Measurements from ENCODE around the gene DNAH14.

The DNAH14 gene

GRCh38 chr1:225158291-225158690 is 228.8 kb downstream of the DNAH14 start:
- TF ChIP-seq GATA2 (IDR thresholded peaks at IDR 0.05; ENCODE audit: low read depth, low read length): no peak
- TF ChIP-seq GATA3 (IDR thresholded peaks at IDR 0.05; ENCODE audit: low read depth, low read length): no peak

- TF ChIP-seq GATA3 (IDR thresholded peaks at IDR 0.05; ENCODE audit: low read depth, low read length): no peak
- TF ChIP-seq GATA2 (IDR thresholded peaks at IDR 0.05; ENCODE audit: low read depth, low read length): no peak
These were observed 230.3 kb downstream of the DNAH14 start for GRCh38 chr1:225159793-225160192.

- no peak for TF ChIP-seq GATA3 (IDR thresholded peaks at IDR 0.05; ENCODE audit: low read depth, low read length)
- TF ChIP-seq GATA2 (IDR thresholded peaks at IDR 0.05; ENCODE audit: low read depth, low read length): no peak
These were observed 250.2 kb downstream of the DNAH14 start for GRCh38 chr1:225179686-225180085.

- TF ChIP-seq GATA2 (IDR thresholded peaks at IDR 0.05; ENCODE audit: low read depth, low read length) (no peak), GATA3 (IDR thresholded peaks at IDR 0.05; ENCODE audit: low read depth, low read length) (no peak)
These were observed 253.2 kb downstream of the DNAH14 start for GRCh38 chr1:225182716-225183115.

GRCh38 chr1:225191199-225191753 is 261.8 kb downstream of the DNAH14 start:
- TF ChIP-seq GATA3 (IDR thresholded peaks at IDR 0.05; ENCODE audit: low read depth, low read length) (no peak), GATA2 (IDR thresholded peaks at IDR 0.05; ENCODE audit: low read depth, low read length) (no peak)

- TF ChIP-seq GATA3 (IDR thresholded peaks at IDR 0.05; ENCODE audit: low read depth, low read length) (peak; percentile 42; the same call in 1 of the 2 replicates), GATA2 (IDR thresholded peaks at IDR 0.05; ENCODE audit: low read depth, low read length) (peak; percentile 76)
These were observed 272.0 kb downstream of the DNAH14 start for GRCh38 chr1:225201447-225201846.

- TF ChIP-seq GATA3 (IDR thresholded peaks at IDR 0.05; ENCODE audit: low read depth, low read length) (no peak), GATA2 (IDR thresholded peaks at IDR 0.05; ENCODE audit: low read depth, low read length) (no peak)
These were observed 278.3 kb downstream of the DNAH14 start for GRCh38 chr1:225207791-225208190.

GRCh38 chr1:225209153-225209552 is 279.7 kb downstream of the DNAH14 start:
- TF ChIP-seq GATA2 (IDR thresholded peaks at IDR 0.05; ENCODE audit: low read depth, low read length) (no peak), GATA3 (IDR thresholded peaks at IDR 0.05; ENCODE audit: low read depth, low read length) (no peak)

- TF ChIP-seq GATA2 (IDR thresholded peaks at IDR 0.05; ENCODE audit: low read depth, low read length) (peak; percentile 42; the same call in 1 of the 2 replicates), GATA3 (IDR thresholded peaks at IDR 0.05; ENCODE audit: low read depth, low read length) (peak; percentile 55; the same call in 1 of the 2 replicates)
These were observed 294.8 kb downstream of the DNAH14 start for GRCh38 chr1:225224287-225224686.

GRCh38 chr1:225225681-225226080 is 296.2 kb downstream of the DNAH14 start:
- TF ChIP-seq GATA3 (IDR thresholded peaks at IDR 0.05; ENCODE audit: low read depth, low read length): no peak
- no peak for TF ChIP-seq GATA2 (IDR thresholded peaks at IDR 0.05; ENCODE audit: low read depth, low read length)

GRCh38 chr1:225228871-225229303 is 299.4 kb downstream of the DNAH14 start:
- TF ChIP-seq GATA3 (IDR thresholded peaks at IDR 0.05; ENCODE audit: low read depth, low read length) (no peak), GATA2 (IDR thresholded peaks at IDR 0.05; ENCODE audit: low read depth, low read length) (no peak)

- no peak for TF ChIP-seq GATA3 (IDR thresholded peaks at IDR 0.05; ENCODE audit: low read depth, low read length)
- no peak for TF ChIP-seq GATA2 (IDR thresholded peaks at IDR 0.05; ENCODE audit: low read depth, low read length)
These were observed 301.0 kb downstream of the DNAH14 start for GRCh38 chr1:225230483-225230882.

- no peak for TF ChIP-seq GATA2 (IDR thresholded peaks at IDR 0.05; ENCODE audit: low read depth, low read length)
- TF ChIP-seq GATA3 (IDR thresholded peaks at IDR 0.05; ENCODE audit: low read depth, low read length): no peak
These were observed 313.1 kb downstream of the DNAH14 start for GRCh38 chr1:225242611-225243010.

- TF ChIP-seq GATA3 (IDR thresholded peaks at IDR 0.05; ENCODE audit: low read depth, low read length): no peak
- no peak for TF ChIP-seq GATA2 (IDR thresholded peaks at IDR 0.05; ENCODE audit: low read depth, low read length)
These were observed 321.0 kb downstream of the DNAH14 start for GRCh38 chr1:225250432-225250831.

GRCh38 chr1:225253173-225253572 is 323.7 kb downstream of the DNAH14 start:
- no peak for TF ChIP-seq GATA3 (IDR thresholded peaks at IDR 0.05; ENCODE audit: low read depth, low read length)
- TF ChIP-seq GATA2 (IDR thresholded peaks at IDR 0.05; ENCODE audit: low read depth, low read length): no peak

GRCh38 chr1:225253784-225254183 is 324.3 kb downstream of the DNAH14 start:
- no peak for TF ChIP-seq GATA2 (IDR thresholded peaks at IDR 0.05; ENCODE audit: low read depth, low read length)
